ENCODE results near the gene ELOVL3.

- TF ChIP-seq TAF7 (tag; IDR thresholded peaks at IDR 0.05) (no peak), MYC (IDR thresholded peaks at IDR 0.05; ENCODE audit: low read depth, low read length) (no peak), MYC (CRISPR knock-in tag; IDR thresholded peaks at IDR 0.05; ENCODE audit: borderline replicate concordance, low read depth) (no peak), ZFX (CRISPR knock-in tag; IDR thresholded peaks at IDR 0.05) (no peak), CTCF (IDR thresholded peaks at IDR 0.05 in 2 of 3, conservative IDR thresholded peaks at IDR 0.05 in 1 of 3; ENCODE audit: insufficient read depth in 2 of 3, low read depth in 1 of 3, low read length in 3 of 3) (no peak), HNRNPK (IDR thresholded peaks at IDR 0.05; ENCODE audit: low read depth, low read length, poor library complexity, severe bottlenecking) (no peak), SIRT6 (IDR thresholded peaks at IDR 0.05; ENCODE audit: low read depth, low read length) (no peak)
These were observed 407 bp downstream of the ELOVL3 start for GRCh38 chr10:102226542-102226870.

All from K562 (cell line).